CD4-positive, alpha-beta T cell treated with Interleukin-10 for 1 hour (primary cell): Measurements from ENCODE around the gene PAQR7.
A peak's percentile ranks its signal among the peaks of the same experiment; 100 is the strongest.

Experiments used
- DNase-seq: peaks from one replicate; pipeline ENCODE4 v3.0.0-alpha.2; 2020

PAQR7 gene

DNA sequence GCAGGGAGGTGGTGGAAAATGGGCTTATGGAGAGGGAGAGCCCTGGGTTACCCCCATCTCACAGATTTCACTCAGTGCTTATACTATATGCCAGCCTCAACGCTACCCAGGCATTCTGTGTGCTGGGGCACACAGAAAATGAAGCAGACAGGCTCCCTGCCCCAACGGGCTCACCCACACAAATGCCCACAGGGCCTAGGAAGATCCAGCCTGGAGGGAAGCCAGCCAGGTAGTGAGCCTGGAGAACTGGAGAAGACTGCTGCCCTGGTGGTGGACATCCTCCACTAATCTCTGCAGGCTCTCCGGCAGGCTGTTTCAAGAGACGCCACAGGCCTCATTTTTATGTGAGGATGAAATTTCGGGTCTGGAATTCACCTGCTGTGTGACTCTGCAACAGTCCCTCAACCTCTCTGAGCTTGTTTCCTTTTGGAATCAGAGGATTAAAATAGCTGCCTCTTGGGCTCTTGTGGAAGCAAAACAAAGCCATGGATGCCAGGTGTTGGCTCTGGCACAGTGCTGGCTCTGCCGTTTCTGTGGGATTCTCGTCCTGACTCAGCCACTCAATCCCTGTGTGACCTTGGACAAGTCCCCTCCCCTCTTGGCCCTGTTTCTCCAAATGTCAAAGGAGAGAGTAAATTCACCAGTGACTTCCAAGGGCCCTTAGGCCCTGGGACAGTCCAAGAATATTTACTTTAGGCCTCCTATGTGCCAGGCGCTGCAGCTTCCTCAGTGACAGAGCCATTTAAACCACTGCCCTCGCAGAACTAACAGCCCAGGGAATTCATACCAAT, 3.6 kb downstream of the PAQR7 start:
- no peak for DNase-seq

DNA sequence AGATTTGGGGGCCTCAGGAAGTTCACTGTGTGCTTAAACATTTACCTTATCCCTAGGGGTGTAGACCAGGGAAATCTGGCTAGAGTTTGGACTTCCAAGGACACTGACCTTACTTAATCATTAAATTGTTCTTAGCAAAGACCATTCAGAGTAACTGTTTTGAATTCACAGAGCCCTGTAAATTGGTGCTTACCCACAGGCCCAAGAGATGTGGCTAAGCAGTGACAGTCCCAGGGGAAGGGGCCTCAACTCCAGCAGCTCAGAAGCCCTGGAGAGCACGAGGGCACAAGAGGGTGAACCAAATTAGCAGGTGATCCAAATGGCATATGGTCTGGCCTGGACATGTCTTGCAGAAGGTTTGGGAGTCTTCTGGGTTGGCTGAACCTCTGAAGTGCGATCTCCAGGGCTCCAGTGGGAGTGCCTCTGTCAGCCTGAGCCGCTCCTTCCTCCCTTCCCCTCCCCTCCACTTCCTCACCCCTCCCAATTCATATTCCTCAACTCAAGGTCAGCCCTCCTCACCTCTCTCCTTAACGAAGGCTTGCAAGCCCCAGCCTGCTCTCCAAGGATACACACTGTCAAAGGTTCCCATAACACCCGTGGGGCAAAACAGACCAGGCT, 4.3 kb downstream of the PAQR7 start:
- DNase-seq, result no peak

DNA sequence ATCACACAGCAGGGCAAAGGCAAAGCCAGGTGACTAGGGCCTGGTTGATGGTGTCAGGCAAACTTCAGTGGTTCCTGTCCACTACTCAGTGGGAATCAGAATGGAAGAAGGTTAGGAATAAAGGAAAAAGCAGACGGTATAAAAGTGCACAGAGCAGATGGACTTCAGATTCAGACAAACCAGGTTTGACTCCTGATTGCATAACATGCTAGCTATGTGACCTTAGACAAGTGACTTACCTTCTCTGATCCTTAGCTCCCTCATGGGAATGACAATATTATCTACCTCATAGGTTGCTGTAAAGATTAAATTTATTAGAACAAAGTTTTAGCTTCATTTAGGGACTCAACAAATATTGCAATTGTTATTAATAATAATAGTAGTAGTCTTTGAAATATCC, 4.9 kb downstream of the PAQR7 start:
- DNase-seq, result no peak

DNA sequence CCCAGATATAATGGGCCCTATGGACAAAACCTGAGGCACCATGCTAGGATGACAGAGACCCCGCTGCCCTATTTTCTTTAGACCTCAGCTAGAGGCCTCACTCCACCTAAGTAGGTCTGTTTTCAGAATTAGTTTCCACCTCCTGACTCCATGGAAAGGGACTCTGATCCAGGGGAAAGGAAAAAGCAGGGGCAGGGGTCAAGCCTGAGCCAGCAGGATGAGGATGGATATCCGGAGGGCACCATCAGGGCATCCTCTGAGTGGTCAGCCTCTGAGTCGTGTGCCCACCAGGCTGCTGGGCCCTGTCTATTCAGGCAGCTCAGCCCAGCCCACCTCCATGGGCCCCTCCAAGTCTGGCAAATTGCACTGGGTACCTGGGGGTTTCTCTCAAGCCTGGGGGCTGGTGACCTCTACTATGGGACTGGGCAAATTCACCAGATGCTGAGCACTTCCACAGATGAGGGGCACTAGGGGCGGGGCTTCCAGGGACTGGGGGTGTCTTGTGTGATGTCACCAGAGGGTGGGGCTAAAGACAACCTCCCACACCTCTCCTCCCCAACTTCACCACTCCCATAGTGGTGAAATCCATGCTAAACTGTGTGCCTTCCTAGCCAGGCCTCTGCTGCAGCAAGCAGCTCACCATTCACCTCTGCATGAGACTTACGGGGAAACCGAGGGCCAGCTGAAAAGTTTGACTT, 5.5 kb downstream of the PAQR7 start:
- no peak for DNase-seq

DNA sequence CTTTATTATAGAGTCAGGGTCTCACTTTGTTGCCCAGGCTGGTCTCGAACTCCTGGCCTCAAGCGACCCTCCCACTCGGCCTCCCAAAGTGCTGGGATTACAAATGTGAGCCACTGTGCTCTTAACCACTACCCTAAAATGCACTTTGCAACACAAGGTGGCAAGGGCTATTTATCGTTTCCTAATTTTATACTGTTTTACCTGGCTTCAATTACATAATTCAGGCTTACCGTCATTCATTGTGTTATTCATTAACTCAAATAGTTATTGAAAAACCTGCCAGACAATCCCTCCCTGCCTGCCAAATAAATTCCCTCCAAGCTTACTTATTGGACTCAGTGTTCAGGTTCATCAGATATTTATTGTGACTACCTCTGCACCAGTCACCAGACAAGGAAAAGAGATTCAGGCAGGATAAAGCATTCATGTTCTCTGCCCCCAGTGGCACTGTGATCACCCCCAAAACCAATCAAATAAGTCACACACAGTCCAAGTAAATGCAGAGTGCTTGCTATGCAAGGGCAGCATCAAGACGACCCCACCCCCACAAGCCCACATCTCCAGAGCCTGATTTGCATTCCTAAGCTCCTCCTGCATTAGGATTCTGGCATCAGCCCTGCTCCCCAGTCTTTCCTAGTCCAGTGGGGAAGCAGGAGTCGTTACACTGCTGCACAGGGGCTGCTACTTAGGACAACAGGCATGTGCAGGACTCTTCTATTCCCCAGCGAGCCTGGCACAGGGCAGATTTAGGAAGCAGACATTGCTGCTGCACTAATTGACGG, 8.1 kb downstream of the PAQR7 start:
- no peak for DNase-seq

DNA sequence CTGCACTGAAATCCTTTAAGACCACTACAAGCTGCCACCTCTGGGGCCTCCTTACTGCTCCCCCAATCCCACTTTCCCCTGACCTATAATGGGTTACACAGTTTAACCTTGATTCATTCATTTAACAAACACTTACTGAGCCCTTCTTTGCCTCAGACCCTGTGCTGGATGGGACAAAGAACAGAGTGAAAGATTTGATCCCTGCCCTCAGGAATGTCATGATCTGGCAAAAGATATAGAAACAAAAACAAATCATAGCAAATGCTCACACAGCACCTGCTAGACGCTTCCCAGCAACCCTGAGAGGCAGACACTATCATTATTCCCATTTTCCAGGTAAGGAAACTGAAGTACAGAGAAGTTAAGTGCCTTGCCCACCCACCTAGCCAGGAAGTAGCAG, 9.2 kb downstream of the PAQR7 start:
- DNase-seq, result no peak

DNA sequence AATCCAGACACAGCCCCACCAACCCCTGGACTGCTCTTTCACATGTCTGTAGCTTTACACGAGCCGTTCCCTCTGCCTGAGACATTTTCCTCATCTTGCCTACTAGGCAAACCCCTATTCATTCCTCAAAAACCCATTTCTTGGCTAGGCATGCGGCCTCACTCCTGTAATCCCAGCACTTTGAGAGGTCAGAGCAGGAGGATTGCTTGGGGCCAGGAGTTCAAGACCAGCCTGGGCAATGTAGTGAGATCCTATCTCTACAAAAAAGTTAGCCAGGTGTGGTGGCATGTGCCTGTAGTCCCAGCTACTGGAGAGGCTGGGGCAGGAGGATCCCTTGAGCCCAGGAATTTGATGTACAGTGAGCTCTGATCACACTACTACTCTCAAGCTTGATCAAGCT, 11.1 kb downstream of the PAQR7 start:
- DNase-seq, result no peak

DNA sequence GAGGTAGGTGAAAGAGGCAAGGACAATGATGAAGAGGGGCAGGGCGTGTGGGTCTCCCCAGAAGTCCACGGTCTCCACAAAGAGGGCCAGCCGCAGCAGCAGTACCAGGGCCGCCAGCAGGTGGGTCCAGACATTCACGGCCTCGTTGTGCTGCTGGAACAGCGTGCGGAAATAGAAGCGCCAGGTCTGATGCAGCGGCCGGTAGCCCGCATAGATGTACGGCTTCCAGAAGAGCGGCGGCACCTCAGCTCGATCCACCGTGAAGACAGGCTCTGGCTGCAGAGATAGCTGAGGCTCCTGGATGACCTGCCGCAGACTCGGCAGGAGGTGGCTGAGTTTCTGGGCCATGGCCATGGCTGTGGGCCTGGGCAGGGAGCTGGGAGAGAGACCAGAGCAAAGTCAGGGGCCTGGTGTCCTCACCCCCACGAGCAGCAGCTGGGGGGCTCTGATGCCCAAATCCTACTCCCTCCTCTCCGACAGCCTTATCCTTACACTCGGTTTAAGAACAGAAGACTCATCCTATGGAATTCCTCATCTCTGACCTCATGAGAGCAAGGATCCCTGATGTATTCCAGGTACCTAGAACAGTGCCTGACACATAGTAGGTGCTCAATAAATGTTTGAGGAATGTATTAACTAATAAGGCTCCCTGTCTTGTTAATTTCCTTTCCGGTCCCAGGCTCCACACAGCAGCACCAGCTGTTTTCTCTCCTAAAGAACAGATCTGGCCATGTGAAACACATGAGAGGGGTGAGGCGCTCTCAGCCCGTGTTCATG, 11.8 kb downstream of the PAQR7 start:
- no peak for DNase-seq

DNA sequence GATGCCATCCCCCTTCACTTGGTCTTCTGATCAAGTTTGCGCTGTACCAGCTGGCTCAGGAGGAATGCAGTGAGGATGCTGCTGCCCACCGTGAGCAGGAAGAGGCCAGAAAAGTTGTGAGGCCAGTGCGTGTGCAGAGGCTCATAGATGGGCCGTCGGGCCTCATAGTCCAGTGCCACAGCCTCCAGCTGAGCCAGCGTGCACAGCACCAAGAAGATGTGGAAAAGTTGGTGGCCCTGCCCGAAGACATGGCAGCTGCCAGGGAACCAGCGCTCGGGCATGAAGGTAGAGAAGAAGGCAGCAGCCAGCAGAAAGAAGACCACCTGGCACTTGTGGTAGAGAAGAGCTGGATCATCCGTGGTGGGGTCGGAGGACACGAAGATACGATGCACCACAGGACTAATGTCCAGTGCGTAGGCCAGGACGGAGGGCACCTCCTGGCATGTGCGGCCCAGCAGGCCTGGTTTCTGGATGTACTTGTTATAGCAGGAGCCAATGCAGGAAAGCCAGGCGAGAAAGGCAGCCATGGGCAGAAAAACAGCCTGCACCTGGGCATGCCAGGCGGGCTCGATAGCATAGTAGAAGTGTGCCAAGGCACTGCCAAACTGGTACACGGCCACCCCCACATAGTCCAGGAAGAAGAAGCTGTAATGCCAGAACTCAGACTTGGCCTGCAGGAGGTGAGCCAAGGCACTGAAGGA, 12.6 kb downstream of the PAQR7 start:
- no peak for DNase-seq

DNA sequence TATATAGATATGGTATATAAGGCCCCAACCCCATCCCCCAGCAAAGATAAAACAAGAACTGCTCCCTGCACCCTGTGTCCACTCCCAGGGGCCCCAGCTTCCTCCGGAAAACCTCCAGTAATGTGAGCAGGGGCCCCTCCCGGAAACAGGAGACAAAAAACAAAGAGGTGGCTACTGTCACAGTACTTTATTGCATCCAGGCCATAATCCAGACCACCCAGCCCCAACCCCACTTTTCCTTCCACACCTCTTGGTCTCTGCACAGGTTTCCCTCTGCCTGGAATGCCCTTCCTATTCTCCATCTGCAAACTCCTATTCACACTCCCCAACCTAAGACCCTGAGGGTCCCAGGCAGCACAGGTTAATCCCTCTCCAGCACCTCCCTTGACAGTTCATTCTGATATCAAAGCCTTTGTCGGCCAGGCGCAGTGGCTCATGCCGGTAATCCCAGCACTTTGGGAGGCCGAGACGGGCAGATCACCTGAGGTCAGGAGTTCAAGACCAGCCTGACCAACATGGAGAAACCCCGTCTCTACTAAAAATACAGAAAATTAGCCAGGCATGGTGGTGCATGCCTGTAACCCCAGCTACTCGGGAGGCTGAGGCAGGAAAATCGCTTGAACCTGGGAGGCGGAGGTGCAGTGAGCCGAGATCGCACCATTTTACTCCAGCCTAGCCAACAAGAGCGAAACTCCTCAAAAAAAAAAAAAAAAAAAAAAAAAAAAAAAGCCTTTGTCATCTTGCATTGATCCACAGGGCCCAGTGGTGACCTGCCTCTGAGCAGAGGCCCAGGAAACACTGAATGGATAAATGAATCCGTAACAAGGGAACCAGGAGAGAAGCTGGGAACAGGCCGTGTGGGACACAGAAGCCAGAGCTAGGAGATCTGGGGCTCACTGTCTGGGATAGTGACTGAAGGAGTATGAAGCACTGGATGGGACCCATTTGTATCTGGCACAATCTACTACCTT, 13.9 kb downstream of the PAQR7 start:
- no peak for DNase-seq

DNA sequence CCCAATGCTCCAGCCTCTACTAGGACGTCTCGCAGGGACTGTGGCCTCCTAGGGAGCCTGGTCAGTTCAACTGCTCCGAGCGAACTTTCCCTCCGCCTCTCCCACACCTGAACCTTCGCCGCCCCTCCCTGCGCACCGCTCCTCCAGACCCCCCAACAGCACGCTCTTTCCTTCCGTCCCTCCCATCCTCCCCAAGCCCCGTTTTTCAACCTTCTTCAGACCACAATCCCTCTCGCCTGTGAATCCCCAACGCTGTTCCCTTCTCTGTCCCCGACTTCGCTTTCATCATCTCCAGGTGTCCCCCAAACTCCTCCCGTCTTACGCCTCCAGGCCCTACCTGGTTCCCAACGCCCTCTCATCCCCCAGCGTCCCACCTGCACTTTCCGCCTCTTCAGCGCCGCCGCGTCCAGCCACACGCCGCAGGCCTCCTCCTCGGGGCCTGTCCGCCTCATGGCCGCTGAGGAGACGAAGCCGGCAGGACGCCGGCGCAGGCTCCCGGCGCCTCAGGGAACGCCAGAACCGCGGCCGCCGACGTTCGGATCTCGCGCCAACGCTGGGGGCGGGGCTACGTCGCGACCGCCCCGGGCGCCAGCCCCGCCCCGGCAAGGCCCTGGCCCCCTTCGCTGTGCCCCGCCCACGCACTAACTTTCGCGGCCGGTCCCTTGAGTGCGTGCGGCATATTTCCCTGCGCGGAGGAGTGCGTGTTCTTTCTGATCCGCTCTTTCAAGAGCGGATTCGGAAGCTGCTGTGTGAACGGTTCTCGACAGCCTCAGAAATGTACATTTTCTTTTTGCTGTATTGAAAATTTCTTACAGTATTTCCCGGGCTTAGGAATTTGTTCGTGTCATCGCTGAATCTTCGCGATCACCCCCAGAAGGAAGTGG, 16.4 kb downstream of the PAQR7 start, which contains the start of gene AUNIP:
Gene AUNIP (minus strand): TSS at position 552 of the 884 bp plus-strand sequence. CDS start 100 bp downstream, at position 452.
- peak; percentile 91 for DNase-seq

DNA sequence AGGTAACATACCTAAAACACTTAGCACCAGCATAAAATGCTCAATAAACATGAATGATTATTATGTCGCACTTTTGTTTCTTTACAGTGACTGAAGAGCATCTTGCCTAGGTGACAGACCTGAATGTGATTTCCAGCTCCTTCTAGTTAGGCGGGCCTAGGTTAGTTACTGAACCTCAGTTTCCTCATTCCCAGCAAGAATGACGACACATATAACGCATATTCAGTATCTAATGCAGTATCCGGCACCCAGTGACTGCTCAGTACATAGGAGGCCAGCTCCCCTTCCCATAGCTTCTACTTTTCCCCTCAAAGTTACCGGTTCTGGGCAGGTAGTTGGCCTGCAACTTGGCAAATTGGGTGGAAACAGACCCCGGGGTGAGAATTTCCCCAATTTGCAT, 17.0 kb downstream of the PAQR7 start:
- DNase-seq, result no peak

DNA sequence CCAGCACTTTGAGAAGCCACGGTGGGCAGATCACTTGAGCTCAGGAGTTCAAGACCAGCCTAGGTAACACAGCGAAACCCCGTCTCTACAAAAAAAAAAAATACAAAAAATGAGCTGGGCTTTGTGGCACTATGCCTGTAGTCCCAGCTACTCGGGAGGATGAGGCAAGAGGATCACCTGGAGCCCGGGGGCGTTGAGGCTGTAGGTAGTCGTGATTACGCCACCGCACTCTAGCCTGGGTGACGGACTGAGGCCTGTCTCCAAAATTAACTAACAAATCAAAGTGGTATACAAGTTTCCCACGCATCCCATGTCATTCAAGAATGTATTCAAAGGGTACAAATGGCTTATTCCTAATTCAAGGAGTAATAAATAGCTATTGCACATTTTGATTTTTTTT, 18.7 kb downstream of the PAQR7 start:
- DNase-seq, result no peak

DNA sequence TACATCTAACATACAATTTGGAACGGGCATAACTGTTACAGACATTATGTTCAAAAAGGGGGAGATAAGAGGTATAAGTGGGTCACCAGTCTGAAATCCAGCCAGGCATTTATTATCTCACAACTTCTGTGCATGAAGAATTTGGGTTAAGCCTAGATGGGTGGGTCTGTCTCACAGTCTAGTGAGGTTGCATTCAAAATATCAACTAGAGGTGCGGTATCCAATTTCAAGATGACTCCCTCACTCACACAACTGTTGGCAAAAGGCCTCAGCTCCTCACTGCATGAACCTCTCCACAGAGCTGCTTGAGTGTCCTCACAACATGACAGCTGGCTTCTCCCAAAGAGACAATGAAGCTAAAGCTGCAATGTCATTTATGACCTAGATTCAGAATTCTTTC, 21.0 kb downstream of the PAQR7 start:
- DNase-seq, result no peak

DNA sequence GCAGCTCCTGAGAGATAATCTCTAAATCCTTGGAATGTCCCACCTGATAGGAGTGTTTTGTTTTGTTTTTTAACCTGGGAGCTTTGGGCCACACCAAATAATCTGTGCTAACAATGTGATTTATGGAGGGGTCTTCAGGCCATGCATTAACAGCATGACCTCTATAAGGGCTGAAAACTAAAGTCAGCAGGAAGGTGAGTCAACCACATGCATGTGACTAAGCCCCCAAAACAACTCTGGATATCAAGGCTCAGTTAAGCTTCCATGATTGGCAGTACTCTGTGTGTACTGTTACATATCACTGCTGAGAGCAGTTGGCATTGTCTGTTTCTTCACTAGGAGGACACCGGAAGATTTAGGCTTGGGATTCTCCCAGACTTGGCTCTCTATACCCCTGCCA, 27.0 kb downstream of the PAQR7 start:
- DNase-seq, result no peak

DNA sequence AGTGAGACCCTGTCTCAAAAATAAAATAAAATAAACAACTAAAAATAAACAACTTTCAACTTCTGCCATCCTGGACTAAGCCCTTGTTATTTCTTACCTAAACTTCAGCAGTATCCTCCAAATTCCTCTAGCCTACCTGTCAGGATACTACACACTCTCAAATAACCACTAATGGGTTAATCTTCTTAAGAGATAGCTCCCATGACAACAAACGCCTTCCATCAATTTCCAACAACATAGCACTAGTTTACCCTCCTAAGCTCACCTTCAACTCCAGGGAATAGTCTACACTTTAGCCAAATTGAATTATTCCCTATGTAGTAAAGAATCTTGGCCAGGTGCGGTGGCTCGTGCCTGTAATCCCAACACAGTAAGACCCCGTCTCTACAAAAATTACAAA, 27.6 kb downstream of the PAQR7 start:
- DNase-seq, result no peak

DNA sequence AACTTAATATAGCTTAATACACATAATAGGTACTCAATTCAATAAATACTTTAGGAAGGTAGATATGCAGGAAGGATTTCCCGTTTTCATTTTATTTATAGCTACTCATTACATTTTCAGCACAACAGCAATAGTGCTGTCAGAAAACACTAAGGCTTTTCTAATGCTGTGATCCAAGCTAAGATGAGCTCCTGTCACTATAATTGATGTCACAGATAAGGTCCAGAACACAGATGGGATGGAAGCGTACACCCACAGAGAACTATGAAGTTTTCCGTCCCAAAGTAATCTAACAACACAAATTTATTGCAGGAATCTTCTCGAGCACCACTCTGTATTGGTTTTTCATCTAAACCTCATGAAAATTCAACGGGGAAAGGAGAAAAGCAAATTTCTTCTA, 29.8 kb downstream of the PAQR7 start:
- DNase-seq, result no peak

DNA sequence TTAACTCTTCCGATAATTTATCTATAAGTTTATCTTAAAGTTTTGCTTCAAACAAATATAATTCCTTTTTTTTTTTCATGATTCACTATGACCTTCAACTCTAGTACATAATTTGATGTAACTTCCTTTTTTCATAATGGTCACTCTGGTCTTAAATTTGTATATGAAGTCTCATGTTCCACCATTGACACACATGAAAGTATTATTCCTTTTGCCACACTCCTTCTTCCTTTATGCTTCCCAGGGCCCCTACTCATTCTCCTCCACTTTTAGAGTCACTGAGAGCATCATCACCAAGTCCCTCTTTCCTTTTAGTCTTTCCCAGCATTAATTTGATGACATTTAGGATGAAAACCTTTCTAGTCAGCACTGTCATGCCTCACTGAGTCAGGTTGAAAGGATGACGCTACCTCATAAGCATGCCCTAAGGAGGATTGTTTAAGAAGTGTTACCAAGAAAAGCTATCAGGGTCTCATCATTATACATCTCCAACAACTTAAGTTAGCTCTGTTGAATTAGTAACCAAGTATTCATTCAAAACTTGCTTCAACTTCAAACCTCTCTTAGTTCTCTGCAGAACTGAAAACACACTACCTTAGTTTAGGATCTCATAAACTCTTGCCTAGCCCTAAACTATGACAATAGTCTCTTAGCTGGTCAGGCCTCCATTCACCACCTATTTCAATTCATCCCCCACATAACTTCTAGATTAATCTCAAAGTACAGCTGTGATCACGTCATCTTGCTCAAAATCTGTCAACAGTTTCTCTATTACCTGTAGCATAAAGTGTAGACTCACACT, 30.8 kb downstream of the PAQR7 start:
- no peak for DNase-seq

DNA sequence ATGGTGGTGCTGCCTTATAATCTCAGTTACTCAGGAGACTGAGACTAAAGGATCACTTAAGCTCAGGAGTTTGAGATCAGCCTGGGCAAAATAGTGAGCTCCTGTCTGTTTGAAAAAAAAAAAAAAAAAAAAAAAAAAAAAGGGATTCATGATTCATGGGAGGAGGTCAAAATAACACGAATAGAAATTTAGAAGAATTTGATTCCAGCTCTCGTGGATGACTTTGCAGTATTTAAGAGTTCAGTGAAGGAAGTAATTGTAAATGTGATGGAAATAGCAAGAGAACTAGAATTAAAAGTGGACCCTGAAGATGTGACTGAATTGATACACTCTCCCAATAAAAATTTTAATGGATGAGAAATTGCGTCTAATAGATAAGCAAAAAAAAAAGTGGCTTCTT, 32.0 kb downstream of the PAQR7 start:
- no peak for DNase-seq
